GM12801 (cell line): ENCODE data around the gene ANO9.

Experiments used
- TF ChIP-seq, protein P1 (sequence below): IDR thresholded peaks from one replicate; pipeline ENCODE4 v1.5.1; 2011; ENCODE audit warnings: control low read depth; ENCODE audit not compliant: insufficient read length; ENCODE audit errors: extremely low read depth

ANO9 gene

GRCh38 chr11:394034-394857 lies 47.6 kb downstream of the ANO9 start, which contains the start of gene PKP3:
Gene PKP3, plus strand, starts transcription at chr11:394209. Its CDS starts 84 bp downstream, at chr11:394293.
- TF ChIP-seq, protein P1, sequence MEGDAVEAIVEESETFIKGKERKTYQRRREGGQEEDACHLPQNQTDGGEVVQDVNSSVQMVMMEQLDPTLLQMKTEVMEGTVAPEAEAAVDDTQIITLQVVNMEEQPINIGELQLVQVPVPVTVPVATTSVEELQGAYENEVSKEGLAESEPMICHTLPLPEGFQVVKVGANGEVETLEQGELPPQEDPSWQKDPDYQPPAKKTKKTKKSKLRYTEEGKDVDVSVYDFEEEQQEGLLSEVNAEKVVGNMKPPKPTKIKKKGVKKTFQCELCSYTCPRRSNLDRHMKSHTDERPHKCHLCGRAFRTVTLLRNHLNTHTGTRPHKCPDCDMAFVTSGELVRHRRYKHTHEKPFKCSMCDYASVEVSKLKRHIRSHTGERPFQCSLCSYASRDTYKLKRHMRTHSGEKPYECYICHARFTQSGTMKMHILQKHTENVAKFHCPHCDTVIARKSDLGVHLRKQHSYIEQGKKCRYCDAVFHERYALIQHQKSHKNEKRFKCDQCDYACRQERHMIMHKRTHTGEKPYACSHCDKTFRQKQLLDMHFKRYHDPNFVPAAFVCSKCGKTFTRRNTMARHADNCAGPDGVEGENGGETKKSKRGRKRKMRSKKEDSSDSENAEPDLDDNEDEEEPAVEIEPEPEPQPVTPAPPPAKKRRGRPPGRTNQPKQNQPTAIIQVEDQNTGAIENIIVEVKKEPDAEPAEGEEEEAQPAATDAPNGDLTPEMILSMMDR = no peak

- TF ChIP-seq, protein P1 = no peak
These were observed 48.4 kb downstream of the ANO9 start for GRCh38 chr11:393219-394033.

DNA sequence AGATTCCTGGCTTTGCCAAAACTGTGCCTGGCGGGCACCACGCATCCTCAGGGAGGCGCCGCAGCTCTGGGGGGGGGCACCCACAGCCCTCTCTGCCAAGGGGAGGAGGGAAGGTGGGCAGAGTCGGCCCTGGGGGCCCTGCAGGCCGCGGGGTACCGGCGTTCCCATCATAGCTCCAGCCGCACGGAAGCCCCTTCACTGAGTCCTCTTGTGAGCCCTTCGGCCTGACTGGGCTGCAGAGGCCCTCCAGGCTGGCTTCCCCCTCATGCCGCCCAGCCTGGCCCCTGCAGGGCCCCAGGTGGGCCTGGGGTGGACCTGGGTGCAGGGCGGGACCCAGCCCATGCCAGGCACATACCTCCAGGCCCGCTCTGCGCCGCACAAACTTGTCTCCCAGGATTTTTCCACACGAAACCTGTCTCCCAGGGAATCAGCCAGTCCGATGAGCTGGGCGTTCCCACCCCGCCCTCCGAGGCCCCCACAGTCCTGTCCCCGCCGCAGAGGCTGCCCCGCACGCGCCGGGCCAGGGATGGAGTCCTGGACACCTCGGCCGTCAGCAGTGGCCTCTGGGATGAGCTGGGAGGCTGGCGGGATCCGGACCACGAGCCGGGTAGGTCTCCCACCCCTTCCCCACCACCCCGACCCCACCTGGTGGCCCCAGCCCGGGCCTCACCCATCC lies 49.6 kb downstream of the ANO9 start:
- TF ChIP-seq, protein P1 = no peak

GRCh38 chr11:391117-392017 lies 50.4 kb downstream of the ANO9 start:
- TF ChIP-seq, protein P1 = no peak

DNA sequence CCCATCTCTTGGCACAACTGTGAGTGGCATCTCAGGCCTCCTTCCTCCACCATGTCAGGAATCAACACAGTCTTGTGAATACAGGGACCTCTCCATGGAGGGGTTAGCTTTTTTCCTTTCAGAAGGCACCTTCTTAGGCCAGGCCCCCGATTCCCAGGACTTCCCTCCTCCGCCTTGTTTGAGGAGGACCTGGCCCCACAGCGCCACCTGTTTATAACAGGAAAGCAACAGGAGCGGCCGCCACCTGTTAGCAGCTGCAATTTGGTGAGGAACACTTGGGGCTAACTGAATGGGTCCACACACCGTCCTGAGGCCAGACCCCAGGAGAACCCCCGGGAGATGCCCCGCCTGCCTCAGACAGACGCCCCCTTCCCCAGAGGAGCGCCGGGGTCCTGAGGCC lies 51.6 kb downstream of the ANO9 start:
- TF ChIP-seq, protein P1 = no peak

DNA sequence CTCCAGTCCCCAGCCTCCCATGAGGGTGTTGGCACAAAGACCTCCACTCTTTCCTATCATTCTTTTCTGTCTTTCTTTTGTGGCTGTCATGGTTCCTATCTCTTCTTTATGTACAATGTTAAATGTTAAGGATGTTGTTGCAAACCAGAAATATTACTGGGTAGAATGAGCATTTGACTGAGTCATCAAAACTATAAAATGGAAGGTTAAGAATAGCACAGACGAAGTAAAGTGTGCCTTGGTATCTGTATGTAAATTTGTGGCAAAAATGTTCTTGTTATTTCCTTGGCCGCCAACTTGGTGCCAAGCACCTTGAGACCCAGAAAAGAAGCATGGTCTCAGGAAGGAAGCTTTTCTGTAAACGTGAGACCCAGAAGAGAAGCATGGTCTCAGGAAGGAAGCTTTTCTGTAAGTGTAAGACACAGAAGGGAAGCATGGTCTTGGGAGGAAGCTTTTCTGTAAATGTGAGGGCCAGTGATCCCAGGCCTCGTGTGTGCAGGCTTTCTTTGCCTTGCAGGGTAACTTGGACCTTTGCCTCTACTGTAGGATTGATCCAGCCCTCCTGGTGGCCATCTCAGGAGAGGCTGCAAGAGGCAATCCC lies 54.5 kb downstream of the ANO9 start:
- TF ChIP-seq, protein P1 = no peak
